HepG2 (cell line): Measurements from ENCODE around the gene RPL23. TPM values are rescaled to one million over a fixed set of nuclear protein-coding genes. Genes with fewer than 3 reads are reported as not detected.

Source experiments
- ARHGAP35 ChIP-seq: sonication (generic); formaldehyde crosslinking; IDR thresholded peaks from 2 replicates; pipeline ENCODE4 v1.9.0; 2022; ENCODE audit warnings: mild to moderate bottlenecking, inconsistent platforms, moderate library complexity, missing genetic modification reagents, borderline replicate concordance
- ATF5 ChIP-seq: sonication (generic); formaldehyde crosslinking; IDR thresholded peaks from 2 replicates; pipeline ENCODE4 v1.4.0; 2020; ENCODE audit warnings: mild to moderate bottlenecking, low read depth, missing genetic modification reagents
- CENPT ChIP-seq: sonication (generic); formaldehyde crosslinking; IDR thresholded peaks from 2 replicates; pipeline ENCODE4 v1.8.0; 2022; ENCODE audit warnings: low read depth, mild to moderate bottlenecking, moderate library complexity, missing genetic modification reagents
- ETV5 ChIP-seq: IDR thresholded peaks from 2 replicates; pipeline ENCODE4 v1.6.1; 2018; ENCODE audit warnings: missing biosample characterization, missing genetic modification reagents, inconsistent platforms, borderline replicate concordance
- GMEB2 ChIP-seq: IDR thresholded peaks from 2 replicates; pipeline ENCODE4 v1.6.1; 2016; ENCODE audit warnings: missing biosample characterization, missing genetic modification reagents, low read depth
- HNF1A ChIP-seq, 2 experiments: sonication (generic) in 1 of 2; formaldehyde crosslinking in 1 of 2; IDR thresholded peaks; 2 replicates each; pipeline versions ENCODE4 v1.4.0 to v1.6.1; 2016 to 2020; ENCODE audit warnings: borderline replicate concordance in 1 of 2, low read depth in 1 of 2, mild to moderate bottlenecking in 1 of 2, missing genetic modification reagents in 1 of 2
- HNRNPUL1 ChIP-seq: fragments of 200-400 bp; formaldehyde crosslinking; IDR thresholded peaks from 2 replicates; pipeline ENCODE4 v1.6.1; 2017; ENCODE audit warnings: low read depth, mild to moderate bottlenecking, low read length, moderate library complexity
- MLLT10 ChIP-seq: sonication (generic); formaldehyde crosslinking; IDR thresholded peaks from 2 replicates; pipeline ENCODE4 v1.4.0; 2020; ENCODE audit warnings: missing genetic modification reagents
- NFIC ChIP-seq: IDR thresholded peaks from 2 replicates; pipeline ENCODE4 v1.6.1; 2012; ENCODE audit warnings: mild to moderate bottlenecking, low read length, inconsistent platforms
- PITX1 ChIP-seq: sonication (generic); formaldehyde crosslinking; IDR thresholded peaks from 2 replicates; pipeline ENCODE4 v1.5.1; 2020; ENCODE audit warnings: mild to moderate bottlenecking, missing genetic modification reagents
- SKIL ChIP-seq: sonication (generic); formaldehyde crosslinking; IDR thresholded peaks from 2 replicates; pipeline ENCODE4 v1.8.0; 2022; ENCODE audit warnings: missing genetic modification reagents, mild to moderate bottlenecking, moderate library complexity, borderline replicate concordance
- SRSF4 ChIP-seq: fragments of 200-400 bp; formaldehyde crosslinking; IDR thresholded peaks from one replicate; pipeline ENCODE4 v1.6.1; 2018; ENCODE audit warnings: mild to moderate bottlenecking, low read depth, low read length, moderate library complexity; ENCODE audit not compliant: poor library complexity, severe bottlenecking
- TIGD3 ChIP-seq: sonication (generic); formaldehyde crosslinking; IDR thresholded peaks from 2 replicates; pipeline ENCODE4 v1.5.1; 2020; ENCODE audit warnings: mild to moderate bottlenecking, missing genetic modification reagents, borderline replicate concordance
- ZFP36L2 ChIP-seq: sonication (generic); formaldehyde crosslinking; IDR thresholded peaks from 2 replicates; pipeline ENCODE4 v1.4.0; 2020; ENCODE audit warnings: missing genetic modification reagents
- ZIK1 ChIP-seq: sonication (generic); formaldehyde crosslinking; IDR thresholded peaks from 2 replicates; pipeline ENCODE4 v1.5.0; 2020; ENCODE audit warnings: mild to moderate bottlenecking, low read depth, missing genetic modification reagents, borderline replicate concordance
- ZNF546 ChIP-seq: sonication (generic); formaldehyde crosslinking; conservative IDR thresholded peaks from 2 replicates; pipeline ENCODE4 v1.8.1; 2023; ENCODE audit warnings: mild to moderate bottlenecking, missing genetic modification reagents
- ZNF572 ChIP-seq: sonication (generic); formaldehyde crosslinking; IDR thresholded peaks from 2 replicates; pipeline ENCODE4 v1.5.1; 2020; ENCODE audit warnings: mild to moderate bottlenecking, missing genetic modification reagents
- polyA plus RNA-seq, 8 experiments: library from polyadenylated mRNA; depleted of rRNA in 3 of 8; stranded (reverse) in 7 of 8; unstranded in 1 of 8; fragments of >200 nt; fragmentation: Illumina TruSeq in 4 of 8; extraction: Trizol in 4 of 8; gene quantifications; 2 replicates each; pipeline versions ENCODE4 v1.2.1 to v1.2.3, GENCODE V29; 2011 to 2016; ENCODE audit warnings: low read depth in 4 of 8, missing spikeins in 1 of 8, mixed read lengths in 1 of 8; ENCODE audit not compliant: insufficient read depth in 1 of 8
- total RNA-seq, 5 experiments: library from RNA; depleted of rRNA; stranded (reverse); fragments of >200 nt; fragmentation: Illumina TruSeq; extraction: Trizol; gene quantifications; 2 replicates each; pipeline ENCODE4 v1.2.3, GENCODE V29; 2016; ENCODE audit warnings: low read depth in 1 of 5

RPL23 gene
- total and polyA plus RNA-seq, 2 of the 13 experiments (the other 11 are each of a cell fraction or from before 2014, with no cell fraction given) = 2,790 to 4,860 TPM

- TF ChIP-seq SKIL (CRISPR knock-in tag) (peak; percentile 88), ZNF546 (CRISPR knock-in tag) (no peak), PITX1 (CRISPR knock-in tag) (peak; percentile 91), CENPT (no peak), ZIK1 (CRISPR knock-in tag) (no peak), MLLT10 (CRISPR knock-in tag) (no peak), ETV5 (CRISPR knock-in tag) (peak; percentile 89; the same call in 1 of the 2 replicates), ARHGAP35 (no peak), HNRNPUL1 (no peak), HNF1A (IDR thresholded peaks at IDR 0.05; ENCODE audit: low read depth) (no peak), HNF1A (CRISPR knock-in tag; IDR thresholded peaks at IDR 0.05; ENCODE audit: borderline replicate concordance) (peak; percentile 68; the same call in 1 of the 2 replicates), NFIC (peak; percentile 56; the same call in 1 of the 2 replicates), TIGD3 (CRISPR knock-in tag) (0 out of 2 replicates have a peak, but pooled peaks have one; percentile 36), GMEB2 (CRISPR knock-in tag) (no peak), ZFP36L2 (CRISPR knock-in tag) (0 out of 2 replicates have a peak, but pooled peaks have one; percentile 19), ZNF572 (CRISPR knock-in tag) (peak; percentile 93), SRSF4 (no peak), ATF5 (no peak)
Observed at GRCh38 chr17:38871247-38872015, 17.9 kb upstream of the RPL23 start (continued).
